ENCODE results near the gene AP2M1. TPM values are rescaled to one million over a fixed set of nuclear protein-coding genes. Genes with fewer than 3 reads are reported as not detected.

Gene AP2M1
- total RNA-seq, 1 experiment from 2014 or later, result 335 TPM

- DNase-seq (ENCODE audit: low read depth, low spot score) (no peak), ATAC-seq (no peak)
- no peak for TF ChIP-seq POLR2AphosphoS5 (IDR thresholded peaks at IDR 0.05; ENCODE audit: low read depth, low read length)
- TF ChIP-seq CTCF (IDR thresholded peaks at IDR 0.05), result no peak
- no peak for TF ChIP-seq TCF7L2 (IDR thresholded peaks at IDR 0.05; ENCODE audit: low read depth, low read length)
- no peak for TF ChIP-seq SIN3A (IDR thresholded peaks at IDR 0.05; ENCODE audit: borderline replicate concordance, insufficient read depth, low read depth, low read length)
- TF ChIP-seq REST (IDR thresholded peaks at IDR 0.05; ENCODE audit: insufficient read depth in 1 of 2, low read depth in 2 of 2, low read length in 1 of 2), result no peak
- Histone ChIP-seq H3K4me1 (ENCODE audit: control insufficient read depth, insufficient read depth, low read length) (peaks cover 12% of the 10 kb centered on the region), H3K27ac (ENCODE audit: low read length) (no peak overlapping the region), H3K36me3 (ENCODE audit: control insufficient read depth, insufficient read depth, low read length) (peaks cover 25% of the 10 kb centered on the region), H3K27me3 (ENCODE audit: control insufficient read depth, insufficient read depth, low read length) (no peaks in the 10 kb centered on the region), H3K9me3 (ENCODE audit: control insufficient read depth, insufficient read depth, low read depth, low read length) (no peaks in the 10 kb centered on the region), H3K4me3 (ENCODE audit: low read depth in 2 of 2, low read length in 2 of 2) (no peak overlapping the region)
- POLR2A ChIA-PET, result no interaction called here
- intact Hi-C loops (cut with micrococcal nuclease; ENCODE audit: unreplicated experiment), result loop anchor here (10.0 kb wide), 1 partner anchor 144 kb away; no protein-coding TSS in a partner anchor
- BruUV-seq (replicated peaks), result no TSS peak
- in situ Hi-C loops (cut with HindIII; ENCODE audit: low pct_unique_long_range_greater_than_20kb, low sequenced_read_pairs), result no loop called here
- CTCF ChIA-PET, result no interaction called here
These were observed 34.2 kb upstream of the AP2M1 start for GRCh38 chr3:184140436-184140835.

- ATAC-seq, result no peak
- peaks cover 1% of the 10 kb centered on the region for H3K4me1 ChIP-seq (ENCODE audit: control insufficient read depth, insufficient read depth, low read length)
- POLR2A ChIA-PET, result no interaction called here
- CTCF ChIA-PET, result no interaction called here
- in situ Hi-C loops (cut with HindIII; ENCODE audit: low pct_unique_long_range_greater_than_20kb, low sequenced_read_pairs), result no loop called here
- BruUV-seq (replicated peaks), result no TSS peak
- no peaks in the 10 kb centered on the region for H3K9me3 ChIP-seq (ENCODE audit: control insufficient read depth, insufficient read depth, low read depth, low read length)
- no peak overlapping the region for H3K4me3 ChIP-seq (ENCODE audit: low read depth in 2 of 2, low read length in 2 of 2)
- peaks cover 21% of the 10 kb centered on the region for H3K36me3 ChIP-seq (ENCODE audit: control insufficient read depth, insufficient read depth, low read length)
- DNase-seq (ENCODE audit: low read depth, low spot score), result no peak
- TF ChIP-seq TCF7L2 (IDR thresholded peaks at IDR 0.05; ENCODE audit: low read depth, low read length), result no peak
- H3K27ac ChIP-seq (ENCODE audit: low read length), result no peak overlapping the region
- intact Hi-C loops (cut with micrococcal nuclease; ENCODE audit: unreplicated experiment), result loop anchor here (10.0 kb wide), 1 partner anchor 143 kb away; no protein-coding TSS in a partner anchor
- no peaks in the 10 kb centered on the region for H3K27me3 ChIP-seq (ENCODE audit: control insufficient read depth, insufficient read depth, low read length)
These were observed 32.5 kb upstream of the AP2M1 start for GRCh38 chr3:184142199-184142598.

- H3K27ac ChIP-seq (ENCODE audit: low read length), result no peak overlapping the region
- no peak overlapping the region for H3K4me3 ChIP-seq (ENCODE audit: low read depth in 2 of 2, low read length in 2 of 2)
- no peaks in the 10 kb centered on the region for H3K9me3 ChIP-seq (ENCODE audit: control insufficient read depth, insufficient read depth, low read depth, low read length)
- TF ChIP-seq TCF7L2 (IDR thresholded peaks at IDR 0.05; ENCODE audit: low read depth, low read length) (no peak), POLR2AphosphoS5 (IDR thresholded peaks at IDR 0.05; ENCODE audit: low read depth, low read length) (no peak)
- ChIA-PET POLR2A (no interaction called here), CTCF (no interaction called here)
- H3K4me1 ChIP-seq (ENCODE audit: control insufficient read depth, insufficient read depth, low read length), result no peaks in the 10 kb centered on the region
- in situ Hi-C loops (cut with HindIII; ENCODE audit: low pct_unique_long_range_greater_than_20kb, low sequenced_read_pairs) (no loop called here), intact Hi-C loops (cut with micrococcal nuclease; ENCODE audit: unreplicated experiment) (loop anchor here (10.0 kb wide), 1 partner anchor 141 kb away; no protein-coding TSS in a partner anchor)
- H3K27me3 ChIP-seq (ENCODE audit: control insufficient read depth, insufficient read depth, low read length), result no peaks in the 10 kb centered on the region
- no TSS peak for BruUV-seq (replicated peaks)
- DNase-seq (ENCODE audit: low read depth, low spot score) (no peak), ATAC-seq (no peak)
- peaks cover 18% of the 10 kb centered on the region for H3K36me3 ChIP-seq (ENCODE audit: control insufficient read depth, insufficient read depth, low read length)
These were observed 31.3 kb upstream of the AP2M1 start for GRCh38 chr3:184143327-184143726.
